ENCODE results near the gene NEBL.

The NEBL gene

GRCh38 chr10:20760460-20760859 lies 136.7 kb downstream of the NEBL start:
- TF ChIP-seq CTCF (IDR thresholded peaks at IDR 0.05): no peak
- Mint-ChIP-seq H3K4me1 (no peaks in the 10 kb centered on the region), H3K27me3 (ENCODE audit: low read depth, poor library complexity) (peaks cover 4% of the 10 kb centered on the region), H3K4me3 (no peak overlapping the region), H3K36me3 (ENCODE audit: low read depth) (peaks cover 5% of the 10 kb centered on the region), H3K9me3 (peaks cover 12% of the 10 kb centered on the region), H3K27ac (no peak overlapping the region)
- no peak for DNase-seq

GRCh38 chr10:20748551-20748950 lies 148.6 kb downstream of the NEBL start:
- Mint-ChIP-seq H3K36me3 (ENCODE audit: low read depth) (no peaks in the 10 kb centered on the region), H3K4me1 (no peaks in the 10 kb centered on the region), H3K27ac (no peak overlapping the region), H3K9me3 (peaks cover 18% of the 10 kb centered on the region), H3K27me3 (ENCODE audit: low read depth, poor library complexity) (peaks cover 8% of the 10 kb centered on the region), H3K4me3 (no peak overlapping the region)
- DNase-seq: no peak
- no peak for TF ChIP-seq CTCF (IDR thresholded peaks at IDR 0.05)

- peaks cover 18% of the 10 kb centered on the region for H3K9me3 Mint-ChIP-seq
- H3K27me3 Mint-ChIP-seq (ENCODE audit: low read depth, poor library complexity): peaks cover 8% of the 10 kb centered on the region
- H3K4me3 Mint-ChIP-seq: no peak overlapping the region
- no peak for DNase-seq
- no peak overlapping the region for H3K27ac Mint-ChIP-seq
- no peak for TF ChIP-seq CTCF (IDR thresholded peaks at IDR 0.05)
- no peaks in the 10 kb centered on the region for H3K36me3 Mint-ChIP-seq (ENCODE audit: low read depth)
- no peaks in the 10 kb centered on the region for H3K4me1 Mint-ChIP-seq
These were observed 149.3 kb downstream of the NEBL start for GRCh38 chr10:20747782-20748181.

GRCh38 chr10:20746856-20747255 lies 150.3 kb downstream of the NEBL start:
- Mint-ChIP-seq H3K9me3 (peaks cover 18% of the 10 kb centered on the region), H3K27me3 (ENCODE audit: low read depth, poor library complexity) (peaks cover 8% of the 10 kb centered on the region), H3K27ac (no peak overlapping the region), H3K4me1 (no peaks in the 10 kb centered on the region), H3K36me3 (ENCODE audit: low read depth) (no peaks in the 10 kb centered on the region), H3K4me3 (no peak overlapping the region)
- DNase-seq: no peak
- TF ChIP-seq CTCF (IDR thresholded peaks at IDR 0.05): no peak

- no peaks in the 10 kb centered on the region for H3K4me1 Mint-ChIP-seq
These were observed 151.3 kb downstream of the NEBL start for GRCh38 chr10:20745556-20746375.

More at GRCh38 chr10:20745556-20746375, 151.3 kb downstream of the NEBL start:
- H3K27me3 Mint-ChIP-seq (ENCODE audit: low read depth, poor library complexity): peaks cover 8% of the 10 kb centered on the region
- no peak overlapping the region for H3K4me3 Mint-ChIP-seq
- TF ChIP-seq CTCF (IDR thresholded peaks at IDR 0.05): no peak
- H3K36me3 Mint-ChIP-seq (ENCODE audit: low read depth): no peaks in the 10 kb centered on the region
- DNase-seq: no peak
- no peak overlapping the region for H3K27ac Mint-ChIP-seq
- H3K9me3 Mint-ChIP-seq: peaks cover 12% of the 10 kb centered on the region

All from nephron progenitor cell (in vitro differentiated cells).